Medulla oblongata (tissue), 1 donor: ENCODE measurements around the gene ZNF283.
"Not testable (repeated sequence)": the region's sequence is repeated elsewhere in the genome, so short reads cannot be mapped to it uniquely, and the experiment has no call there.

Experiments
- DNase-seq: peaks from one replicate; pipeline ENCODE4 v3.0.0-alpha.2; 2015; ENCODE audit errors: extremely low spot score

ZNF283 gene

GRCh38 chr19:43848821-43849220 is 21.7 kb downstream of the ZNF283 start:
- no peak for DNase-seq

GRCh38 chr19:43858174-43858573 is 31.1 kb downstream of the ZNF283 start:
- no peak for DNase-seq

- DNase-seq, result not testable (repeated sequence)
These were observed 39.8 kb downstream of the ZNF283 start for GRCh38 chr19:43866923-43867322.

- no peak for DNase-seq
These were observed 45.6 kb downstream of the ZNF283 start for GRCh38 chr19:43872547-43873336.

- no peak for DNase-seq
These were observed 53.4 kb downstream of the ZNF283 start for GRCh38 chr19:43880483-43880882.

- DNase-seq, result no peak
These were observed 56.7 kb downstream of the ZNF283 start, which contains the start of gene ZNF404 for GRCh38 chr19:43883864-43884263. Gene ZNF404 (minus strand): TSS chr19:43883964.

GRCh38 chr19:43895727-43896308 is 68.7 kb downstream of the ZNF283 start:
- DNase-seq, result no peak
